T-helper 22 cell (primary cell): ENCODE measurements around the gene TWSG1.
"Not testable (repeated sequence)": the region's sequence is repeated elsewhere in the genome, so short reads cannot be mapped to it uniquely, and the experiment has no call there.

Experiments used
- DNase-seq: peaks from one replicate; pipeline ENCODE4 v3.0.0-alpha.2; 2020; ENCODE audit warnings: low read depth

Gene TWSG1

GRCh38 chr18:9392726-9393125 lies 58.2 kb downstream of the TWSG1 start:
- no peak for DNase-seq

GRCh38 chr18:9394046-9394445 lies 59.5 kb downstream of the TWSG1 start:
- DNase-seq, result no peak

GRCh38 chr18:9400197-9400596 lies 65.6 kb downstream of the TWSG1 start:
- no peak for DNase-seq

- DNase-seq, result no peak
Measured at GRCh38 chr18:9401176-9401575, 66.6 kb downstream of the TWSG1 start.

- DNase-seq, result not testable (repeated sequence)
Measured at GRCh38 chr18:9402358-9403007, 67.9 kb downstream of the TWSG1 start.

GRCh38 chr18:9403795-9404564 lies 69.4 kb downstream of the TWSG1 start:
- DNase-seq, result no peak

GRCh38 chr18:9404565-9405060 lies 70.0 kb downstream of the TWSG1 start:
- DNase-seq, result no peak

GRCh38 chr18:9405130-9405529 lies 70.6 kb downstream of the TWSG1 start:
- DNase-seq, result no peak

GRCh38 chr18:9405977-9406376 lies 71.4 kb downstream of the TWSG1 start:
- no peak for DNase-seq

- no peak for DNase-seq
Measured at GRCh38 chr18:9410515-9410914, 75.9 kb downstream of the TWSG1 start.

- DNase-seq, result no peak
Measured at GRCh38 chr18:9413576-9413975, 79.0 kb downstream of the TWSG1 start.

- DNase-seq, result no peak
Measured at GRCh38 chr18:9416563-9417072, 82.0 kb downstream of the TWSG1 start.

GRCh38 chr18:9417073-9417851 lies 82.7 kb downstream of the TWSG1 start:
- DNase-seq, result no peak

- no peak for DNase-seq
Measured at GRCh38 chr18:9418047-9418690, 83.6 kb downstream of the TWSG1 start.

- no peak for DNase-seq
Measured at GRCh38 chr18:9419956-9420631, 85.5 kb downstream of the TWSG1 start.

- no peak for DNase-seq
Measured at GRCh38 chr18:9421096-9421900, 86.7 kb downstream of the TWSG1 start.

GRCh38 chr18:9421901-9422327 lies 87.3 kb downstream of the TWSG1 start:
- DNase-seq, result no peak

- DNase-seq, result no peak
Measured at GRCh38 chr18:9422816-9423519, 88.4 kb downstream of the TWSG1 start.

- not testable (repeated sequence) for DNase-seq
Measured at GRCh38 chr18:9423648-9424047, 89.1 kb downstream of the TWSG1 start.

GRCh38 chr18:9424235-9424634 lies 89.7 kb downstream of the TWSG1 start:
- DNase-seq, result not testable (repeated sequence)
